ENCODE measurements around the gene GLYATL3.

GLYATL3 gene

DNA sequence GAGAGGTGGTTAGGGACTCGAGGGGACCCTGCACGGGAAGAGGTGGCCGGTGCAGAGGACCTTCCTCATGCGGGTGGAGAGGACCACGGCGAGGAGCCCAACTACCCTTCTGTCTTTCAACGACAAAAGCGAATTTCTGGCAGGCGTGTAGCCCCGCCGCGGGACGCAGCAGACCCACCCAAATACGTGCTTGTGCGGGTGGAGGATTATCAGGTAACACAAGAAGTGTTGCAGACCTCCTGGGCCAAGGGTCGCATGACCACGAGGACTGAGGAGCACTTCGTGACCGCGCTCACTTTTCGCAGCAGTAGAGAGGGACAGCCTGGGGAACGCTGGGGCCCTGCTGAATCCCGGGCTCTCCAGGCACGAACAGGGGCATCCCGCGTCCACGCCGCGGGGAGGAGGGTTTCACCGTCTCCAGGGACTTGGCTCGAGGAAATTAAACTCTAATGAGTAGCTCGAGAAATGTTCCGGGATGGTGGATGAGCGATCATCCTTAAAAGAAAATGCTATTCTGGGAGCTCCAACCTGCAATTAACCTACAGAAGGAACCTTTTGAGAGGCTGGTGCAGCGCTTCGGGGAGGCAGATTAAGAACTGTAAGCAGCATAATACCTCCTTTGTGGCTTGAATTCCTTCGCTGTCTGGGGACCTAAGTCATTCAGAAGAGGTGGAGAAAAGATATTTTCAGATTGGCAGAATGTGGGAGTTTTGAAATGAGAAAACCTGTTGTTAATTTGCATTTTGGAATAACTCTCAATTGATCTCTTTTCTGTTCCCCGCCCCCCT lies 51.5 kb downstream of the GLYATL3 start:
- peak overlapping the region; percentile 26 for H3K4me3 ChIP-seq (ENCODE audit: low read depth, low read length)
- TF ChIP-seq, protein P1, sequence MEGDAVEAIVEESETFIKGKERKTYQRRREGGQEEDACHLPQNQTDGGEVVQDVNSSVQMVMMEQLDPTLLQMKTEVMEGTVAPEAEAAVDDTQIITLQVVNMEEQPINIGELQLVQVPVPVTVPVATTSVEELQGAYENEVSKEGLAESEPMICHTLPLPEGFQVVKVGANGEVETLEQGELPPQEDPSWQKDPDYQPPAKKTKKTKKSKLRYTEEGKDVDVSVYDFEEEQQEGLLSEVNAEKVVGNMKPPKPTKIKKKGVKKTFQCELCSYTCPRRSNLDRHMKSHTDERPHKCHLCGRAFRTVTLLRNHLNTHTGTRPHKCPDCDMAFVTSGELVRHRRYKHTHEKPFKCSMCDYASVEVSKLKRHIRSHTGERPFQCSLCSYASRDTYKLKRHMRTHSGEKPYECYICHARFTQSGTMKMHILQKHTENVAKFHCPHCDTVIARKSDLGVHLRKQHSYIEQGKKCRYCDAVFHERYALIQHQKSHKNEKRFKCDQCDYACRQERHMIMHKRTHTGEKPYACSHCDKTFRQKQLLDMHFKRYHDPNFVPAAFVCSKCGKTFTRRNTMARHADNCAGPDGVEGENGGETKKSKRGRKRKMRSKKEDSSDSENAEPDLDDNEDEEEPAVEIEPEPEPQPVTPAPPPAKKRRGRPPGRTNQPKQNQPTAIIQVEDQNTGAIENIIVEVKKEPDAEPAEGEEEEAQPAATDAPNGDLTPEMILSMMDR (IDR thresholded peaks at IDR 0.05; ENCODE audit: insufficient read depth, low read depth, low read length, missing control alignments), result no peak
- no peak for DNase-seq (ENCODE audit: low read depth)

DNA sequence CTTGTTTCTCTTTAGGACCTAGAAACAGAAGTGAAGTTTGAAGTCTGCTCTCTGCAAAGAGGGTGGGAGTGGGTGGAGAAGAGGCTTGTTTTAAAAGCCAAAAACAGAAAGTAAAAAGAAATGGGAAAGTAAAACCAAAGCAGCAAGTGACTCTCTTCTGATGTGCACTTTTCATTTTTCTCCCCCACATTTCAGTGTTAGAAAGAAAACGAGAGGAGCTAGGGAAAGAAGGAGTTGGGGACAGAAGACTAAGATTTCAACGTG lies 52.1 kb downstream of the GLYATL3 start:
- peak overlapping the region; percentile 4; the same call in 1 of the 2 replicates for H3K4me3 ChIP-seq (ENCODE audit: low read depth, low read length)
- DNase-seq (ENCODE audit: low read depth), result peak; percentile 9
- TF ChIP-seq, protein P1 (IDR thresholded peaks at IDR 0.05; ENCODE audit: insufficient read depth, low read depth, low read length, missing control alignments), result no peak

DNA sequence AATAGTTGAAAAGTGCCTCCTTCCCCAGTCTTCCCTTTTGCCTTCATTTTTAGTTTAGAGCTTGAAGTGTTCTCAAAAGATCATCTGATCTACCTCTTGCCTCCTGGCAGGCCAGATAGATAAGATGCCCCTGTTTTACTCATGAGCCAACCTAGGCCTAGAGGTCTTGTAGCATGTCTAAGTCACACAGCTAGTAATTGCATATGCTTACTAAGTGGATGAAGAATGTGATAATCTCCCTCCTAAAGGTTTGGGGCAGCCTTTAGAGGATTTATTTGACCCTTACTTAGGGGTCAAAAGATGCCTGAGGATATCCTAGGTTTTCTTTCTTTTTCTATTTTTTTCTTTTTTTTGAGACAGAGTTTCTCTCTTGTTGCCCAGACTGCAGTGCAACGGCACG lies 52.9 kb downstream of the GLYATL3 start:
- no peak overlapping the region for H3K4me3 ChIP-seq (ENCODE audit: low read depth, low read length)
- no peak for DNase-seq (ENCODE audit: low read depth)
- TF ChIP-seq, protein P1 (IDR thresholded peaks at IDR 0.05; ENCODE audit: insufficient read depth, low read depth, low read length, missing control alignments), result no peak

DNA sequence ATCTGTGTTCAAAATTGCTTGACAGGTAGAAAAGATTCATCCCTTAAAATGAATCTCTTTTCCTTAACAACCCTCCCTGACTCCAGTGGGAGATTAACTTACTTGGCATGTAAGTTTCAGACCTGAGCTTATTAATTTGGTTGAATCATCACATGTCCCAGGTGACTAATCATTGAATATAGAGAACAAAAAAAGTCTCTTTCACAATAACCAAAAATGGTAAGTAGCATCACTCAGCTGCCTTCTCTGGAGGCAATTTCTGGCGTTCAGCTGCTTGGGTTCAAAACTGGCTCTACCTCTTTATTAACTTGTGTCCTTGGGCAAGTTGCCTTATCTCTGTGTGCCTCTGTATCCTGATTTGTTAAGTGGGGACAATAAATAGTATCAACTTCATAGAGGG lies 53.7 kb downstream of the GLYATL3 start:
- no peak for DNase-seq (ENCODE audit: low read depth)
- no peak overlapping the region for H3K4me3 ChIP-seq (ENCODE audit: low read depth, low read length)
- TF ChIP-seq, protein P1 (IDR thresholded peaks at IDR 0.05; ENCODE audit: insufficient read depth, low read depth, low read length, missing control alignments), result no peak

DNA sequence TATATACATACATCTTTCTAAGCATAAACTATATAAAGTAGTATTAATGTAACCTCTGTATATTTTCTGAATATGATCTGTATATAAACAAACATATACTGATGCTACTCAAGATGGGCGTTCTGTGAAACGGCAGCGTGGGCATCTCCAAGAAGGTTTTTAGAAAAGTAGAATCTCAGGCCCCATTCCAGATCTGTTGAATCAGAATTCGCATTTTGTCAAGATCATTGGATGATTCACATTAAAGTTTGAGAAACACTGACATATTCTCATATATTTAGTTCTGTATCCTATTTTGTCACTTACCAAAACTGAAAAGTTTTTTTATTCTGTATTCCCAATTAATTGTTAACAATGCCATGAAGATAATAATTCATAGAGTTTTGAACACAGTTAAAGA lies 56.2 kb downstream of the GLYATL3 start:
- DNase-seq (ENCODE audit: low read depth), result no peak
- no peak overlapping the region for H3K4me3 ChIP-seq (ENCODE audit: low read depth, low read length)
- TF ChIP-seq, protein P1 (IDR thresholded peaks at IDR 0.05; ENCODE audit: insufficient read depth, low read depth, low read length, missing control alignments), result no peak

DNA sequence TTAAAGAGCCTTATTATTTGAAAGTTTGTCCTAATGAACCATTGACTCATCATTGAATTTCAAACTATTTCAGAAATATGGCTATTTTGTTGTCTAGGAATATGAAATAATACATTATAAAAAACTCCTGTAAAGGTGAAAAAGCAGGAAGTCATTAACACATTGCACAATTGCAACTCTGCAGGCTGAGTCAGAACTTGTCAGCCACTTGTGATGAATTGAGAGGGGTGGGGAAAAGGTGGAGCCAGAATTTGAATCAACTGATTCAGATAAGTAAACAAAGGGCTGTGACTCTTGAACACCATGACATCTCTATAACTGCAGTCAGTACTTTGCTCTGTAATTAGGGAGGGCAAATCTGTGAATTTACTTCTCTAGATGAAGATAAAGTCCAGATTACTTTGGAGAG lies 56.7 kb downstream of the GLYATL3 start:
- DNase-seq (ENCODE audit: low read depth), result no peak
- TF ChIP-seq, protein P1 (IDR thresholded peaks at IDR 0.05; ENCODE audit: insufficient read depth, low read depth, low read length, missing control alignments), result no peak
- no peak overlapping the region for H3K4me3 ChIP-seq (ENCODE audit: low read depth, low read length)

DNA sequence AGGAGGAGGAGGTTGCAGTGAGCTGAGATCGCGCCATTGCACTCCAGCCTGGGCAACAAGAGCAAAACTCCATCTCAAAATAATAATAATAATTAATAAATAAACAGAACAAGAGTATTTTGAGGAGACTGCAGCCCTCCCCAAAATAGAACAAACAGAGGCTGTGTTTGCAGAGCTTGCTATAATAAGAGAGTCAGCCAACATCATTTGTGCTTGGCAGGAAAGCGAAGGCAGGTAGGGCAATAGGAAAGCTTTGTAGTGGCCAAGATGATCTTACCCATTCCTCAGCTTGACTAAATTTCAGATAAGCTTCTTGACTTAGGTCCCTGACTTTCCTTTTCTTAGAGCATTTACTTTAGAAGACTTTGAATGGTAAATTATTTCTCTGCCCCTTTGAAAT lies 57.5 kb downstream of the GLYATL3 start:
- TF ChIP-seq, protein P1 (IDR thresholded peaks at IDR 0.05; ENCODE audit: insufficient read depth, low read depth, low read length, missing control alignments), result no peak
- no peak overlapping the region for H3K4me3 ChIP-seq (ENCODE audit: low read depth, low read length)
- DNase-seq (ENCODE audit: low read depth), result no peak
